Omental fat pad (tissue), 4 donors: ENCODE results near the gene PPP5C. TPM values are rescaled to one million over a fixed set of nuclear protein-coding genes. Genes with fewer than 3 reads are reported as not detected.
A peak's percentile ranks its signal among the peaks of the same experiment; 100 is the strongest.

ENCODE experiments used
- ATAC-seq: fragments of 150-250 bp; one replicate; pipeline ENCODE4 v1.9.1; 2016; ENCODE audit warnings: mild to moderate bottlenecking, moderate library complexity; ENCODE audit not compliant: low FRiP score
- DNase-seq: peaks from one replicate; pipeline ENCODE4 v3.0.0-alpha.2; 2019; ENCODE audit warnings: low spot score
- total RNA-seq, 4 donors: library from RNA; depleted of rRNA; stranded (reverse); fragments of >200 nt; gene quantifications; one replicate each; pipeline ENCODE4 v1.1.0, GENCODE V29; 2016
- TF ChIP-seq, protein P1 (sequence below), 3 donors: fragments of 450-650 bp; IDR thresholded peaks; one replicate each; pipeline ENCODE4 v1.5.1; 2016 to 2017; ENCODE audit warnings: antibody characterized with exemption in 3 of 3, mild to moderate bottlenecking in 3 of 3, moderate library complexity in 2 of 3

The PPP5C gene
- total RNA-seq, 4 donors from 2014 or later, result 43.2 to 63.8 (median 49.5) TPM

GRCh38 chr19:46420056-46420455, 73.2 kb downstream of the PPP5C start:
- TF ChIP-seq, protein P1, sequence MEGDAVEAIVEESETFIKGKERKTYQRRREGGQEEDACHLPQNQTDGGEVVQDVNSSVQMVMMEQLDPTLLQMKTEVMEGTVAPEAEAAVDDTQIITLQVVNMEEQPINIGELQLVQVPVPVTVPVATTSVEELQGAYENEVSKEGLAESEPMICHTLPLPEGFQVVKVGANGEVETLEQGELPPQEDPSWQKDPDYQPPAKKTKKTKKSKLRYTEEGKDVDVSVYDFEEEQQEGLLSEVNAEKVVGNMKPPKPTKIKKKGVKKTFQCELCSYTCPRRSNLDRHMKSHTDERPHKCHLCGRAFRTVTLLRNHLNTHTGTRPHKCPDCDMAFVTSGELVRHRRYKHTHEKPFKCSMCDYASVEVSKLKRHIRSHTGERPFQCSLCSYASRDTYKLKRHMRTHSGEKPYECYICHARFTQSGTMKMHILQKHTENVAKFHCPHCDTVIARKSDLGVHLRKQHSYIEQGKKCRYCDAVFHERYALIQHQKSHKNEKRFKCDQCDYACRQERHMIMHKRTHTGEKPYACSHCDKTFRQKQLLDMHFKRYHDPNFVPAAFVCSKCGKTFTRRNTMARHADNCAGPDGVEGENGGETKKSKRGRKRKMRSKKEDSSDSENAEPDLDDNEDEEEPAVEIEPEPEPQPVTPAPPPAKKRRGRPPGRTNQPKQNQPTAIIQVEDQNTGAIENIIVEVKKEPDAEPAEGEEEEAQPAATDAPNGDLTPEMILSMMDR (IDR thresholded peaks at IDR 0.05), result no peak
- ATAC-seq, result no peak
- DNase-seq, result no peak

DNA sequence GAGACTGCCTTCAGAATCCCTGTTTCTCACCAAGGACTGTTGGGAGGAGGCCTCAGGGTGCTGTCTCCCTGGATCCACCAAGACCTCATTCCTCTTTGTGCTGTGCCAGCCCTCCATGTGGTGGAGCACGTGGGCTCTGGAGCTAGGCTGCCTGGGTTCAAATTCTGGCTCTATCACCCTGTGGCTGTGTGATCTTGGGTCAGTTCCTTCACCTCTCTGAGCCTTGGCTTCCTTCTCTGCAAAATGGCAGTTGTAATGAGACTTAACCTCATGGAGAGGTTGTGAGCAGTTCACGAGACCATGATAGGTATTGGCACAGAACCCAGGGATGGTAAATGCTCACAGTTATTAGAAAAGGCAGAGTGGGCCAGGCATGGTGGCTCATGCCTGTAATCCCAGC, 75.5 kb downstream of the PPP5C start:
- TF ChIP-seq, protein P1 (IDR thresholded peaks at IDR 0.05), result no peak
- no peak for DNase-seq

GRCh38 chr19:46423188-46423587, 76.3 kb downstream of the PPP5C start:
- DNase-seq, result no peak
- TF ChIP-seq, protein P1 (IDR thresholded peaks at IDR 0.05), result no peak
- no peak for ATAC-seq

More for the DNA sequence above, 75.5 kb downstream of the PPP5C start:
- ATAC-seq, result no peak

DNA sequence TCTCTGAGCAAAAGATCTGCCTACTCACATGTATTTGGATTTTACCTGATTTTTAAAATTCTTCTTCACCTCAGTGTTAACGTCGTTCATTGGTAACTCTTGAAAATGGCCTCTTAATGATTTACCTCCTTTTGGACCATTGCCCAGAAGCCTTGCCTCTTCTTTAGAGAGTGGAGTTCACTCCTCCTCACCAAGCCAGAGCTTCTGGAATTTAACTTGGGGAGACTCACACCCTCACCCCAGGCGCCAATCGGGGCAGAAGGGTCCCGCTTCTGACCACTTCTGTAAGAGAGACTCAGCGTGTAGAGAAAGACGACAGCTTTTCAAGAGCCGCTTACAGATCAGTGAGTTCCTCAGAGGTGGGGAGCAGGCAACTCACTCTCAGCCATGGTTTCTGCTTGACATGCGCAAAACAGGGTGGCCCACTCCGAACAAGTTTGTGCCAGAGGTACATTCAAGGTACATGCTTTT, 79.2 kb downstream of the PPP5C start:
- no peak for DNase-seq
- TF ChIP-seq, protein P1 (IDR thresholded peaks at IDR 0.05), result no peak
- peak; percentile 38 for ATAC-seq

- TF ChIP-seq, protein P1 (IDR thresholded peaks at IDR 0.05), result no peak
- peak; percentile 79 for ATAC-seq
- no peak for DNase-seq
These were observed 79.7 kb downstream of the PPP5C start for GRCh38 chr19:46426506-46427162.

DNA sequence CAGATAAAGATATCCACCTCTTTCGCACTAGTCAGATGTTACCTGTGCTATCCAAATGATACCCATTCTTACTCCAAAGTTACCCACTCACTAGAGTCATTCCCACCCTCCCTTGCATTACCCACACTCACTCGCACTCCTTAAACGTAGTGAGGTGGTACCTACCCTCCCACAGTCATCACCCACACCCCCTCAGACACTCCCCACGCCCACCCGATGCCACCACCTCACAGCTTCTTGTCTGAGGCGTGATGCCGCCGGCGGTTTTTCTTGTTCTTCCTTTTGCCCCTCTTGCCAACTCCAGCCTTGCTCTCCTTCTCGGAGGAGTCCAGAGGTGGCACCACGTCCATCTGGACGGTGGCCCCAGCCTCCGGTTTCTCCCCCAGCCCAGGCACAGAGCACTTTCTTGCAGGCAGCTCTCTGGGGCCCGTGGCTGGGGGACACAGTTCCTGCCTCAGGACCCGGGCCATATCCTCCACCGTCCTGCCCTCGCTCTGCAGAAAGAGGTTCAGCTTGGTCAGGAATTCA, 80.7 kb downstream of the PPP5C start:
- no peak for ATAC-seq
- no peak for DNase-seq
- TF ChIP-seq, protein P1 (IDR thresholded peaks at IDR 0.05), result no peak
